NCI-H146 treated with DMSO at 0.1 percent for 48 hours (cell line): Measurements from ENCODE around the gene TATDN2.
"Not testable (repeated sequence)": the region's sequence is repeated elsewhere in the genome, so short reads cannot be mapped to it uniquely, and the experiment has no call there.

Experiments used
- DNase-seq: peaks from one replicate; lab custom pipeline; 2025; ENCODE audit not compliant: unreplicated experiment; lab: John Stamatoyannopoulos, UW

Gene TATDN2

DNA sequence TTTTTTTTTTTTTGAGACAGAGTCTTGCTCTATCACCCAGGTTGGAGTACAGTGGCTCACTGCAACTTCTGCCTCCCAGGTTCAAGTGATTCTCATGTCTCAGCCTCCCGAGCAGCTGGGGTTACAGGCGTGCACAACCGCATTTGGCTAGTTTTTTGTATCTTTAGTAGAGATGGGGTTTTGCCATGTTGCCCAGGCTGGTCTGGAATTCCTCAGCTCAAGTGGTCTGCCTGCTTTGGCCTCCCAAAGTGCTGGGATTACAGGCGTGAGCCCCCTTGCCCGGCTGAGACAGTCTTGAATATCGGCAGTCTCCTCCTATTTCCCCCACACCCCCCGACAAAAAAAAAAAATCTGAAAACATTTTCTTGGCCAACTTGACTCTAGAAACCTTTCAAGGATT is 18.7 kb downstream of the TATDN2 start:
- not testable (repeated sequence) for DNase-seq

GRCh38 chr3:10268116-10268515 is 19.9 kb downstream of the TATDN2 start:
- DNase-seq: no peak

DNA sequence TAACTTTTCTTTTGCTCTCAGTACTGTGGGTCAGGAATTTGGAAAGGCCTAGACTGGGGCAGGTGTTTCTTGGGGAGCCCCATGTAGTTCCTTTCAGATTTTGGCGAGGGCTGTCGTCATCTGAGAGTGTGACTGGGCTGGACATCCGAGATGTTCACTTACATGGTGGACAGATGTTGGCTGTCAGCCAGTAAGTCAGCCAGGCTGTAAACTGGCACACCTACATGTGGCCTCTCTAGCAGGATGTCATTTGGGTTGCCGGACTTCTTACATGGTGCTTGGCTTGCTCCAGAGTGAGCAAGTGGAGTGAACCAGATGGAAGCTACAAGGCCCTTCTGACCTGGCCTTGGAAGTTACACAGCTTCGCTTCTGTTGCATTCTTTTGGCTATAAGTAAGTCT is 20.7 kb downstream of the TATDN2 start:
- no peak for DNase-seq

DNA sequence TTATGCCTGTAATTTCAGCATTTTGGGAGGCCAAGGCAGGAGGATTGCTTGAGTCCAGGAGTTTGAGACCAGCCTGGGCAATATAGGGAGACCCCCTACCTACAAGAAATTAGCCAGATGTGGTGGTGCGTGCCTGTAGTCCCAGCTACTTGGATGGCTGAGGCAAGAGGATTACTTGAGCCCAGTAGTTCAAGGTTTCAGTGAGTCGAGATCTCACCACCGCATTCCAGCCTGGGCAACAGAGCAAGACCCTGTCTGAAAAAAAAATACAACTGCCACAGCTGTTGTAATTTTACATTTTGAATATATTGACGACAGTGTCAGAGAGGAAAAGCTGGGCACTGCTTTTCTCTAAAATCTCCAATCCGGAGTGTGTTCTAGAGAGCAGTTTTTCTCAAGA is 21.2 kb downstream of the TATDN2 start:
- no peak for DNase-seq

- DNase-seq: not testable (repeated sequence)
Measured at GRCh38 chr3:10272476-10272875, 24.2 kb downstream of the TATDN2 start.

GRCh38 chr3:10272977-10273376 is 24.7 kb downstream of the TATDN2 start:
- no peak for DNase-seq

DNA sequence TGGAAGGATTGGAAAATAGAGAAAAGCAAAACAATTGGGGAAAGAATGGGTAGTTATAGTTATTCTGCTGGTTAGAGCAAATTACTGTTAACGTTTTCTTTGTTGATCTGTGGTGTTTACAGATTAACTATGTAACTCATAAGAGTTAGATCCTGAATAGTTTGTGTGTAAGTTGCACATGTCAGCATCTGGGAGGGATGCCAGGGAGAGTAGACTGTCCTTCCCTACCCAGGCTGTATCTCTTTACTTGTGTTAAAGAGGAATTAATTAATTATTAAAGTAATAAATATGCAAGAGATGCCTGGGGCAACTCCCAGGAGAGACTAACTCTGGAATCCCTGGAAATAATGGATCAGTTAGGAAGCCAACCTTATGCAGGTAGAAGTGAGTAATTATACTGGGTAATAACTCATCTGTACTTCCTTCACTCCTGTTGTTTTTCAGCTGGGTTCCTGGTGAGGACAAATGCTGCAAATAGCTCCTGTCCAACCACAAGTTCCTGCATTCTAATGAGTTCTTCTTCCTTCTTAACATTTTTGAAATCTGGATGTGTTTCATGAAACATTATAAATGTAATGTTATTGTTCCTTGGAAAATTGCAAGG is 25.5 kb downstream of the TATDN2 start:
- DNase-seq: no peak

GRCh38 chr3:10274601-10275000 is 26.3 kb downstream of the TATDN2 start:
- DNase-seq: peak; percentile 76

DNA sequence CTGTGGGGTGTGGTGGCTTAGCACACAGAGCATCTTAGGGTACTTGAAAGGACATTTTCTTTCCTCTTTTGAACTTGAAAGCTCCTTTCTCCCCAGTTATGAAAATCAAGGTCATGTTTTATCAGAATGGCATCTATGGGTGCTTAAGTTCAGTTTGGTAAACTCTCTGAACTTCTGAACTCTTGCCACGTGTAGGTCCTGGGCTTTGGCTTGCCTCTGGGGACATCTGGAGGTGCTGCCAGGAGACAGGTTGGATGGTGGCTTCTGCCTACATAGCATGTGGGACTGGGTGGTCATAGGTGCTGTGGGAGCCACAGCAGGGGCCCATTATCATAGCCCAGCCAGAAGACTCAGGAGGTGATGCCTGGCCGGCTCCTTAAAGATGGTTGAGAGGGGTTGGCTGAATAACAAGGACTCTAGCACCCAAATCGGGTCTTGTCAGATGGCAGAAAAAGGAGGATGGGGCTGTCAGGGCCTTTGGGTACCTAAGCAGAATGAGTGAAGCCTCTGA is 28.9 kb downstream of the TATDN2 start:
- no peak for DNase-seq

DNA sequence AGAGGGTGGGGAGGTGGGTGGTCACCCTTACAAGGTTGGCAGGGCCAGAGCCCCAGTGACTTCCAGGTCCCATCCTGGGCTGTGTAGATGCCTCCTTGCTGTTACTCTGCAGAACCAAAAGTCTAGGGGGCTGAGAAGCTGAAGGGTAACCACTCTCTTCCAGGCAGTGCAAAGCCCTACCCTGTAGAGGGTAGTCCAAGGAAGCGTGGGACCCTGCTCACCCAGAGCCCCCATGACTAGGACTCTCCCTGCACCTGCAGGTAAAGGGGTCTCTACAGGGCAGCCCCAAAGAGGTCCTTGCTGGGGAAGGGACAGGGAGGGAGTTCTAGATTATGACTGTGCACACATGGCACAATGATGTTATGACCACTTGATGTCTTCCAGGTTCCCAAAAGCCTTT is 30.2 kb downstream of the TATDN2 start:
- DNase-seq: no peak

DNA sequence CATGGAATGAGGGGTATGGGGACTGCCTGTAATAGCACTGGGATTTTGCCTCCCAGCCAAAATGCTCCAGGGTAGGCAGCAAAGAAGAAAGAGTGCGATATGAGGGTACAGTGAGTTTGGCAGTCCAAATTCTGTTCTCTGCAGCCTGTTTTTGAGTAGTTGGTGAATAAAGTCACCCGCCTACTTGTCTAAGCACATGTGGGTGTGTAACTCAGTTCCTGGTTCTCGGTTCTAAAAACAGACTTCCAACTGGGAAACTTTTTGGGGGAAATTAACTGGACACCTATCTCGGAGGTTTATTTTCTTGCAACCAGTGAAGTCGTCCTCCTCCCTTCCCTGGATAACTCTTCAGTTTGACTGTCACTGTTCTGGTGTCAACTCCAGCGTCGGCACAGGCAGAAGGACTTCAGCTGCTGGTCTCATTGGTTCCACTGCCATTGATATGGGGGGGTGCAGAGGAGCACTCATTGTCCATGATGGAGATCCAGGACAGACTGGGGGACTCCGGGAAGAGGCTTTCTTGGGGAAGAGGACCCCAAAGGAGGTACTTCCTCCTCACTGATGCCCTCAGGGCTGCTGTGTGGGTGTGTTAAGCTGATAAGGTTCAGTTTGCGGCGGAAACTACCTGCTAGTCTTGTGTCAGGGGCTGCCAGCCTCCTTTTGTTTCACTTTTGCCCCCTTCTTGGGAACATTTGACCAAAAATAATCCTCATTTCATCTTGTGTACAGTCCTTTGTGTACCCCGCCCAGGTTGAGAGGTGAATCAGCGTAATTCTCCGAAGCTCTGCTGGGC is 31.3 kb downstream of the TATDN2 start:
- DNase-seq: no peak

GRCh38 chr3:10280177-10280529 is 31.9 kb downstream of the TATDN2 start:
- no peak for DNase-seq

DNA sequence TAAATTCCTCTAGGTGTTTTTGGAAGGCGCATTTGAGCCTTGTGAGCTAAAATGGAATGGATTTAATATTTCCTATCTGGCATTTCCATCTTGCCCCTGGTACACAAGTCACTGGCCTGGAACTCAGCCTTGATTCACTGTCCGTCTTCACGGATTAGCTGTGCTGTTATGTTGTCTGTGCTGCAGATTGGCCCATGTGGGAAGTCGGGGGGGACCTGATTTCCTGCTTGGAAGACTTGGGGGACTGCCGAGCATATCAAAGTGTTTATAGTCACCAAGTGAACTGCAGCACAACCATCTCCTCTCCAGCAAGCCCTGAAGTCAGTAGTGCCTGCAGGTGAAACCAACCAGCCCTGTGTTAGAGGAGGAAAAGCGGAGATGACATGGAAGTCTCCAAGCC is 32.3 kb downstream of the TATDN2 start:
- DNase-seq: no peak

DNA sequence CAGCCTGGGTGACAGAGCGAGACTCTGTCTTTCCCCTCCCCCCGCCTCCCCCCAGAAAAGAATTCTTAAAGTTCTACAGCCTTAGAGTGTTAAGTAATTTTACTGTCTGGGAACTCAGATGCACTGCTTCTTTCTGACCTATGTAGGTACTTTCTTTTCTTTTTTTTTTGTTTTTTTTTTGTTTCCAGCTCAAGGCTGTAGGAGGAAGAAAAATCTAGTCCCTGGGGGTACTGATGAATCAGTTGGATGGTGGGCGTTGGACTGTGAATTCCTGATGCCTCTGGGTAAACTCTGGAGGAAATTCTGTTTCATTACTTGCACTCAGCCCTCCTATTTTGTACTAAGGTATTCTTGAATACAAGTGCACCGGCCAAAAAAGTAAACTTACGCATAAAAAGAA is 33.7 kb downstream of the TATDN2 start:
- DNase-seq: no peak

DNA sequence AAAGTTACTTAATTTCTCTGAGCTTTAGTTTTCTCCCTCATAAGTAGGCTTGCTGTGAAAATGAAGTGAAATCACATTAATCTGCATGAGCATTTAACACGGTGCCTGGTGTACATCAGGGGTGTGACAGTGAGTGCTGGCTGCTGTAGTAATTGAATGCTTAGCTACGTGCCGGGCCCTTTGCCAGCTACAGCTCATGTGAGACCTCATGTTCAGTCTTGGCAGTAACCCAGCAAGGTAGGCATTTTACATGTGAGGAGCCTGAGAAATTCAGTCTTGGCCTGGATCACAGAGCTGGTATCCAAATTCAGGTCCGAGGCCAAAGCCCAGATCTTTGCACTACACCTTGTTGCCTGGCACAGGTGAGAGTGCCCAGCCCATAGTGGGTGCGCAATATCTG is 35.4 kb downstream of the TATDN2 start:
- DNase-seq: no peak

DNA sequence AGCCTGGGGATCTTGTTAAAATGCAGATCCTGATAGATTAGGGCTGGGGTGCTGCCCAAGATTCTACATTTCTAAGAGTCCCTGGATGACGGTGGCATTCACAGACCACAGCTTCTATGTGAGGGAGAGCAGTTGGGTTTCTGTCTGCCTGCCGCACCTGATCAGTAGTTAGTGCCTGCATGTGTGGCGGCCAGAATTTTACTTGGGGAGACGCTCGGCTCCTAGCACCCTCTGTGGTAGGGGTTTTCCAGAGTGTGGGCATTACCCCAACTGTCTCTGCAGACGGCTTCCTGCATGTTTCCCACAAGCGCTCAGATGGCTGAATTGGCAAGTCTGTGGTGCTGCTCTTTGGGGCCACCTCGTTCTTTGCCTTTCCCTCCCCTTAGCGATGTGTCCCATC is 36.2 kb downstream of the TATDN2 start:
- no peak for DNase-seq

DNA sequence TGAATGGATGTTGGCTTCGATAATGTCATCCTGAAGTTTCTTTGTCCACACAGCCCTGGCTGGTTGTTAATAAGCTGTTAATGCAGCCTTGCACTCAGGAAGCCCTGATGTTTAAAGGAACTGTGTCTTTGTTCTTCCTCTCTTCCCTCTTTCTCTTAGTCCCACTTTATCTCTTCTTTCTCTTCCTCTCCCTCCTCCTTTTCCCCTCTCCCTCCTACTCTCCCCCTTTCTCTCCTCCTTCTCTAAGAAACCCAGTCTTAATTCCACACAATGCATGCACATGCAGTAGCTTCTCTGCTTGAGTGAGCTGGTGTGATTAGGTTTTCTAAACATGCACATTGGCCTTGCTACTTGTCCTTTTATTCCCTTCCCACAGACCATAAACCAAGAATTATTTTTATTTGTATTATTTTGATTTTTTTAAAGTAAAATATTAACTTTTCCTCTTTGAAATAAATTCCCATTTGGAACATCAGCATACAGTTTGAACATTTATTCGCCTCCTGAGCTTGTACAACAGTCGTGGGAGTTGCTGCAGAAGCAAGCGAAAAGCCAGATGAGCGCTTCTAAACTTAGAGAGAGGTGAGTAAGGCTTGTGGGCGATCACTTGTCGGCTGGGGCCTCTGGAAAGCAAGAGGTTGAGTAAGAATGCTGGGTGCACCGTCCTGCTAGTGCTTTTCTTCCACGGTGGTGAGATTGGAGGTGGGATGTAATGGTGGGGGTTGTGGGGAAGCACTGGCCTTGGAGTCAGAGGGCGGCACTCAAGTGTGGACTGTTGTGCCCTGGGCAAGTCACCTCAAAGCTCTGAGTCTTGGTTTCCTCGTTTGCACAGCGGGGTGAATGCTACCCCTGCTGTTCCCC is 37.2 kb downstream of the TATDN2 start:
- no peak for DNase-seq

DNA sequence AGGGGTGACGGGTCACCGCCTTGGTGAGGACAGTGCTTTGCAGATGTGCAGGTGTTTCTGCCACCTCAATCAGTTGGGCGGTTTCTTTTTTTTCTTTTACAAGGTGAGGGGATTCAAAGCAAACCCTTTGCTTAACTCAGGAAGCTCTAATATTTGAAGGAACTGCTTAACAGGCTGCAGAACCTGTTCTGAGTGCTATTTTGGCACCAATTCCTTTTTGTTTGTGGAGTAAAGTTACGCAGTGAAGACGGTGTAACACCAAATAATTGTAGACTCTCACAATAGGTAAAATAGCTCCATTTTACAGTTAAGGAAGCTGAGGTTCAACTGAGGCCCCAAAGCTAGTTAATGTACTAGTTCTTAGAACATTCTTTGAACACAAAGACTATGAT is 37.9 kb downstream of the TATDN2 start:
- DNase-seq: no peak

DNA sequence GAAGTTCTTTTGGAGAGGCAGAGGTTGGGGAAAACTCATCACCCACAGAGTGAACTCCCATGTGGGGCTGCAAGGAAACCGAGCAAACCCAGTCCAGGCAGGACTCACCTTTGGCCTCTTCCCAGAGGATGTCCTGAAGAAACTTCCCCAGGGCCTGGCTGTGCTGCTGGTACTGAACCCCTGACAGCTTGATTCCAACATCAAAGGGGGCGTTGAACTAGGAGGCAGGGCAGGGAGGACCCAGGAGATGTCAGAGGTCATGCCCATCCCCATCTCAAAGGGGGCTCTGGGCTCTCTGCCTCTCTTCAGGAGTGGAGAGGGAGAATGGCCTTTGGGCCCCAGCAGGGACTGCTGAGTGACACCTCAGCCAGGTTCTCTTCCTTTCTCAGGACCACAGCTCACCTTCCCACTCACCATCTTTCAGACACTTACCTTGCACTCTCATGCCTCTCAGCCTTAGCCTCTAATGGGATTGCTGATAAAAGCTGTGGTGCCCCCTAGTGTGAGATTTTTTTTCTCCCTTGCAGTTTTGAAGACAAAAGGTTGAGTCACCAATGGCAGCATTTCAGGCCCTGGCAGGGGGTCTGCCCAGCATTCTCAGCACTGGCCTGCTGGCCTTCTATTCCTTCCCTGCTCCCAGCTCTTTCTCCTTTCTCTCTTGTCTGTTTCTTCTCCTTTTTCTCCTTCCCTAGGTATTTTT is 38.5 kb downstream of the TATDN2 start:
- peak; percentile 58 for DNase-seq

DNA sequence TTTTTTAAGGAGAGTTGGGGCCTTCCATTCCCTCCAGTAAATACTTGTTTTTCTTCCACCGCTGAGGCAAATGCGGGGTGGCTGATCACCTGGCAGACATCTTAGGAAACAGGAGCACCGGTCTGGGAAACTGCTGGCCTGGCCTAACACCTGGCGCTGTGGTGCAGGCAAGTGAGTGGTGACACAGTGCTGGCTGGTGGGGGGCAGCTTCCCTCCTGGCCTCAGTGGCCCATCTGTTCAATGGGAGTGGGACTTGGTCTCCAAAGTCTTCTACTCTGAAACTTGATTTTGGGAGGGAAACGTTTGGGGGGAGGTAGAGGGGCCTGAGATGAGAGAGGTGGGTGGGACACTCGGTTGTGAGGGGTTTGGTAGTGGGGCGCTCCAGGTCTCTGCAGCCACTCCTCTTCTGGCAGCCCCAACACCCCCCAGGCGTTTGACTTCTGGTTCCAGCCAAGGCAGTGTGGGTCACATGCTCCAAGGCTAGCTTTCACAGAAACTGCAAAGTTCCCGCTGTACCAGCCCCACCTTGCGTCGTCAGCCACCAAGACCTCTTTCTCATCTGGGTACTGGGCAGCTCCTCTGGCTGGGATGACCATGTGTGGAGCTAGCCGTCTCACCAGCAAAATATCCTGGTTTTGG is 39.8 kb downstream of the TATDN2 start:
- no peak for DNase-seq

DNA sequence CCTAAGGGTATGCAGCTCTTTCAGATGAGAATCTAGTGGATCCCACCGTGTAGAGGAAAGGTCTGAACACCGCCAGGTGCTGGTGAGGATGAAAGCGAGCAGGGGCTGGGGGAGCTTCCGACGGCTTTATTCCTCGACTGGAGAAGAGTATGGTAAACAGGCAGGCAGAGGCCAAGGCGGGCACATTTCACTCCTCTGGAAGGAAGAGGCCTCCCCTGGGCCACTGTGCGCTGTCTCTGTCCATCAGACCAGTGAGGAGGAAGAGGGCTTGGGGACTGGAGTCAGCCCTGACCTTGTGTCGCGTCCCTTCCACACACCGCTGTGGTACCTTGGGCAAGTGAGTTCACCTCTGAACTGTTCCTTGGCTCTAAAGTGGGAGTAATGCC is 40.3 kb downstream of the TATDN2 start:
- no peak for DNase-seq
